ENCODE data around the gene CHRDL2.
"Not testable (repeated sequence)": the region's sequence is repeated elsewhere in the genome, so short reads cannot be mapped to it uniquely, and the experiment has no call there.

- TF ChIP-seq, protein P1, sequence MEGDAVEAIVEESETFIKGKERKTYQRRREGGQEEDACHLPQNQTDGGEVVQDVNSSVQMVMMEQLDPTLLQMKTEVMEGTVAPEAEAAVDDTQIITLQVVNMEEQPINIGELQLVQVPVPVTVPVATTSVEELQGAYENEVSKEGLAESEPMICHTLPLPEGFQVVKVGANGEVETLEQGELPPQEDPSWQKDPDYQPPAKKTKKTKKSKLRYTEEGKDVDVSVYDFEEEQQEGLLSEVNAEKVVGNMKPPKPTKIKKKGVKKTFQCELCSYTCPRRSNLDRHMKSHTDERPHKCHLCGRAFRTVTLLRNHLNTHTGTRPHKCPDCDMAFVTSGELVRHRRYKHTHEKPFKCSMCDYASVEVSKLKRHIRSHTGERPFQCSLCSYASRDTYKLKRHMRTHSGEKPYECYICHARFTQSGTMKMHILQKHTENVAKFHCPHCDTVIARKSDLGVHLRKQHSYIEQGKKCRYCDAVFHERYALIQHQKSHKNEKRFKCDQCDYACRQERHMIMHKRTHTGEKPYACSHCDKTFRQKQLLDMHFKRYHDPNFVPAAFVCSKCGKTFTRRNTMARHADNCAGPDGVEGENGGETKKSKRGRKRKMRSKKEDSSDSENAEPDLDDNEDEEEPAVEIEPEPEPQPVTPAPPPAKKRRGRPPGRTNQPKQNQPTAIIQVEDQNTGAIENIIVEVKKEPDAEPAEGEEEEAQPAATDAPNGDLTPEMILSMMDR (conservative IDR thresholded peaks at IDR 0.05; ENCODE audit: low read depth, low read length), result not testable (repeated sequence)
- not testable (repeated sequence) for TF ChIP-seq SMC3 (IDR thresholded peaks at IDR 0.05; ENCODE audit: low read depth, low read length); POLR2A (IDR thresholded peaks at IDR 0.05; ENCODE audit: low read depth, low read length); RAD21 (IDR thresholded peaks at IDR 0.05; ENCODE audit: low read length); BHLHE40 (IDR thresholded peaks at IDR 0.05; ENCODE audit: low read depth, low read length); CEBPB (IDR thresholded peaks at IDR 0.05; ENCODE audit: low read depth, low read length); RFX5 (IDR thresholded peaks at IDR 0.05; ENCODE audit: low read depth, low read length); RCOR1 (IDR thresholded peaks at IDR 0.05; ENCODE audit: insufficient replicate concordance, low read length); MAZ (IDR thresholded peaks at IDR 0.05; ENCODE audit: borderline replicate concordance, low read depth, low read length)
These were observed 19.4 kb upstream of the CHRDL2 start for GRCh38 chr11:74750598-74750997.
